NCI-H2107 treated with DMSO at 0.1 percent for 48 hours (cell line): ENCODE data around the gene TMEM63B.
A peak's percentile ranks its signal among the peaks of the same experiment; 100 is the strongest.
"Not testable (repeated sequence)": the region's sequence is repeated elsewhere in the genome, so short reads cannot be mapped to it uniquely, and the experiment has no call there.

Experiments used
- DNase-seq: peaks from one replicate; lab custom pipeline; 2025; ENCODE audit not compliant: unreplicated experiment; lab: John Stamatoyannopoulos, UW

The TMEM63B gene

DNA sequence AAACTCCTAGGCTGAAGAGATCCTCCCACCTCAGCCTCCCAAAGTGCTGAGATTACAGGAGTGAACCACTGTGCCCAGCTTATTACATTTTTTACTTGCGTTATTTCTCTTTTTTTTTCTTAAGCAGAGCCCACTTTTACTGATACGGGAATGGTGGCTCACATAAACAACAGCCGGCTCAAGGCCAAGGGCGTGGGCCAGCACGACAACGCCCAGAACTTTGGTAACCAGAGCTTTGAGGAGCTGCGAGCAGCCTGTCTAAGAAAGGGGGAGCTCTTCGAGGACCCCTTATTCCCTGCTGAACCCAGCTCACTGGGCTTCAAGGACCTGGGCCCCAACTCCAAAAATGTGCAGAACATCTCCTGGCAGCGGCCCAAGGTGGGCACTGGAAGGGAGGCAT, 41.8 kb downstream of the TMEM63B start:
- DNase-seq, result no peak

DNA sequence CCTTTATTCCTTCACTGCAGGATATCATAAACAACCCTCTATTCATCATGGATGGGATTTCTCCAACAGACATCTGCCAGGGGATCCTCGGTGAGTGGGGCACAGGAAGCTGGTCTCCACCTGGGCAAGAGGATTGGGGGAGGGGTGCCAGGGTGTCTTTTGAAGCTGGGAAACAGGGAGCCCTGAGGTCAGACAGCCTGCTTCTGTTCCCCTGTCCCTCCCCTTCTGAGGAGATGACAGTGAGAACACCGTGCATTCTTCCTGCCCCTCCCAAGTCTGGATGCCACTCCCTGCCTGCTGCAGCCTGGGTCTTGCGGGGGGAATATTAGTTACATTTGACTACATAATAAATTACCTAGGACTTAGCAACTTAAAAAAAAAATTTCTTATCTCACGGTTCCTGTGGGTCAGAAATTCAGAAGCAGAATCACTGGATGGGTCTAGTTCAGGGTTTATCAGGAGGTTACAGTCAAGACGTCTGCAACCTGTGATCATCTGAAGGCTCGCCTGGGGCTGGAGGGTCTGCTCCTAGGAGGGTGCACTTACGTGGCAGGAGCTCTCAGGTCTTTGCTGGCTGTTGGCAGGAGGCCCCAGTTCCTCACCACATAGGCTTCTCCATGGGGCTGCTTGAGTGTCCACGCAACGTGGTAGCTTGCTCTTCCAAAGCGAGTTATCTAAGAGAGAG, 42.7 kb downstream of the TMEM63B start:
- DNase-seq, result no peak

DNA sequence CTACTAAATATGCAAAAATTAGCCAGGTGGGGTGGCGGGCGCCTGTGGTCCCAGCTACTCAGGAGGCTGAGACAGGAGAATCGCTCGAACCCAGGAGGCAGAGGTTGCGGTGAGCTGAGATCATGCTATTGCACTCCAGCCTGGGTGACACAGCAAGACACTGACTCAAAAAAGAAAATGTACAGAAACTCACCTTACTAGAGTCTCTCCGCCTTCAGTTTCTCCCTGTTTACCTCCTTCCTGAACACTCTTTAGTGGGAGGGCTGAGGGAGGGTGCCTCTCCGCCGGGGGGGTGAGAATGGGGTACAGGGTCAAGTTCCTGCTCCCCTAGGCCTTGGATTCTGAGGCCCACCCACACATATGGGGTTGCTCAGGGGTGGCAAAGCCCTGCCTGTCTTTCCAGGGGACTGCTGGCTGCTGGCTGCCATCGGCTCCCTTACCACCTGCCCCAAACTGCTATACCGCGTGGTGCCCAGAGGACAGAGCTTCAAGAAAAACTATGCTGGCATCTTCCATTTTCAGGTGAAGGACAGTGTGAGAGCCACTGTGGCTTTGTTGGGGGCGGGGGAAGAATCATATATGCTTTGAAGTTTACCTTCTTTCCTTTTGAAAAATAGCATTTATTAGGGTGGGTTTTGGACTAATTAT, 44.7 kb downstream of the TMEM63B start:
- DNase-seq, result no peak

DNA sequence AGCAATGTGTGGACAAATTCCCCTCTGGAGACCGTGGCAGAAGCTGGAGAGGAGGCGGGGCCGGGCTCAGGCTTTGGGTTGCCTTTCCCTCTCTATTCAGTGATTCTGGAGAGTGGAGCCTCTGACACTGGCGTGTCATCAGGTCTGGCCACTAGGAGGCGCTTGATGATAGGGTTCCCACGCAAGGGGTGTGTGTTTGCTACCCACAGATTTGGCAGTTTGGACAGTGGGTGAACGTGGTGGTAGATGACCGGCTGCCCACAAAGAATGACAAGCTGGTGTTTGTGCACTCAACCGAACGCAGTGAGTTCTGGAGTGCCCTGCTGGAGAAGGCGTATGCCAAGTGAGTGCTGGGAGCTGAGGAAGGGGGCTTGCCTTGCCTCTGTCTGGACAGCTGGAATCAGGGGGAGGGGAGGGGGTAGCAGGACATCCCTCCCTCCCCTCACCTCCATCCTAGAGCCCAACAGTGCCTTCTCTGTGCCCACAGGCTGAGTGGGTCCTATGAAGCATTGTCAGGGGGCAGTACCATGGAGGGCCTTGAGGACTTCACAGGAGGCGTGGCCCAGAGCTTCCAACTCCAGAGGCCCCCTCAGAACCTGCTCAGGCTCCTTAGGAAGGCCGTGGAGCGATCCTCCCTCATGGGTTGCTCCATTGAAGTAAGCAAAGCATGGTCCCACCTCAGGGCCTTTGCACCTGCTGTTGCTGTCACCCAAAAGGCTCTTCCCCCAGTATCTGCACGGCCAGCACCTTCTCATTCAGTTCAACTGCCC, 45.6 kb downstream of the TMEM63B start:
- DNase-seq, result peak; percentile 36

DNA sequence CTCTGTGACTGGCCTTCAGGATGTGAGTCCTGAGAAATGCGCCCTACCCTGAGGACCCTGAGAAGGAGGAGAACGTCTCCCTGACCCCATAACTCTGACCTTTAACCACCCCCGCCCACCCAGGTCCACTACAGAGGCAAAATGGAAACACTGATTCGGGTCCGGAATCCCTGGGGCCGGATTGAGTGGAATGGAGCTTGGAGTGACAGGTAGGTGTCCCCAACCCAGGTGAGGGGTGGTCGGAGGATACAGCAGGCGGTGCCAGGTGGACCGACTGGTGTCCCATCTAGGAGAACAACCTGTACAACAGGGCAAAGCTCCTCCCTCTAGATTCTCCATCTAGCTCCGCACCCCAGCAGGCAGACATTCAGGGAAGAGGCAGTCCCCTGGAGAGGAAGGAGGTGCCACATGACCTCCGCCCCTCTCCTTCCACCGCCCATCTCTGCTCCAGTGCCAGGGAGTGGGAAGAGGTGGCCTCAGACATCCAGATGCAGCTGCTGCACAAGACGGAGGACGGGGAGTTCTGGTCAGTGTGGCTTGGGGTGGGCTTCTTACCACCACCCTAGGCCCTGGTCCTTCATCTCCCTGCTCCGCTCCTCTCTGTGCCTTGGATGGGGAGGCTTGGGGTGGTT, 48.9 kb downstream of the TMEM63B start:
- no peak for DNase-seq

DNA sequence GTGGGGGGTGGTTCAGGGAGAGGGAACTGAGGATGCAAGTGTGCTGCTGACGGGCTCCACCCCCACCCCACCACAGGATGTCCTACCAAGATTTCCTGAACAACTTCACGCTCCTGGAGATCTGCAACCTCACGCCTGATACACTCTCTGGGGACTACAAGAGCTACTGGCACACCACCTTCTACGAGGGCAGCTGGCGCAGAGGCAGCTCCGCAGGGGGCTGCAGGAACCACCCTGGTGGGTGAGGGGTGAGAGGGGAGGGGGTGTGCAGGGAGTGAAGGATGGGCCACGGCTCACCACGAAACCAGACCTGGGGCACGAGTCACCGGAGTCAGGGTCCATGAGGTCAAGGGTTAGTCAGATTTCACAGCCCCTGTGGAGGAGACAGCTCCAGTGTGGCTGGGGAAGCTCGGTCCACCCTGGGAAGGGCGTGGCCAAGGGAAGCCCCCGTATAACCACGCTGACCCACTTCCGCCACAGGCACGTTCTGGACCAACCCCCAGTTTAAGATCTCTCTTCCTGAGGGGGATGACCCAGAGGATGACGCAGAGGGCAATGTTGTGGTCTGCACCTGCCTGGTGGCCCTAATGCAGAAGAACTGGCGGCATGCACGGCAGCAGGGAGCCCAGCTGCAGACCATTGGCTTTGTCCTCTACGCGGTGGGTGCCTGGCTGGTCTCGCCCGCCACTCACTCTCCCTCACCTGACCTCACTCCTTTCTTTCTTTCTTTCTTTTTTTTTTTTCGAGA, 49.6 kb downstream of the TMEM63B start:
- DNase-seq, result no peak

DNA sequence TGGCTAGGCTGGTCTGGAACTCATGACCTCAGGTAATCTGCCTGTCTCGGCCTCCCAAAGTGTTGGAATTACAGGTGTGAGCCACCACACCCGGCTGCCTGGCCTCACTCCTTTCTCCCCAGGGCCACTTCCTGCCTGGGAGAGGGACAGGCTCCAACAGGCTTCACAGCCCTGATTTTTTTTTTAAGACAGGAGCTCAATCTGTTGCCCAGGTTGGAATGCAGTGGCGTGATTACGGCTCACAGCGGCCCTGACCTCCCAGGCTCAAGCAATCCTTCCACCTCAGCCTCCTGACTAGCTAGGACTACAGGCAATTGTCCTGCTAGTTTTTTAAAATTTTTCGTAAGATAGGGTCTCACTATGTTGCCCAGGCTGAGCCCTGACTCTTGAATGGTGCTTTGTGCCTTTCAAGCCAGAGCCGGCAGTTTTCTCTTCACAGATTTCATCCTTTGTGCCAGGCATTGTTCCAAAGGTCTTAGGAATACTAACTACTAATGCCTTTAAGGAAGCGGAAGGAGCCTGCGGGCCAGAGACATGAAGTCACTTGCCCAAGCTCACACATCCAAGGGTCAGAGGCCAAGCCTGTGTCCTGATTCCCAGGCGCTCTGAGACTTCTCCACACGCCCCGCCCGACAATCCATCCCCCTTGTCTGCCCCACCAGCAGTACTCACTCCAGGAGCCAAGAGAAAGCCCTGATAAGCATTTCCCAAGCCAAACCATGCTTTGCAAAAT, 50.5 kb downstream of the TMEM63B start:
- no peak for DNase-seq

DNA sequence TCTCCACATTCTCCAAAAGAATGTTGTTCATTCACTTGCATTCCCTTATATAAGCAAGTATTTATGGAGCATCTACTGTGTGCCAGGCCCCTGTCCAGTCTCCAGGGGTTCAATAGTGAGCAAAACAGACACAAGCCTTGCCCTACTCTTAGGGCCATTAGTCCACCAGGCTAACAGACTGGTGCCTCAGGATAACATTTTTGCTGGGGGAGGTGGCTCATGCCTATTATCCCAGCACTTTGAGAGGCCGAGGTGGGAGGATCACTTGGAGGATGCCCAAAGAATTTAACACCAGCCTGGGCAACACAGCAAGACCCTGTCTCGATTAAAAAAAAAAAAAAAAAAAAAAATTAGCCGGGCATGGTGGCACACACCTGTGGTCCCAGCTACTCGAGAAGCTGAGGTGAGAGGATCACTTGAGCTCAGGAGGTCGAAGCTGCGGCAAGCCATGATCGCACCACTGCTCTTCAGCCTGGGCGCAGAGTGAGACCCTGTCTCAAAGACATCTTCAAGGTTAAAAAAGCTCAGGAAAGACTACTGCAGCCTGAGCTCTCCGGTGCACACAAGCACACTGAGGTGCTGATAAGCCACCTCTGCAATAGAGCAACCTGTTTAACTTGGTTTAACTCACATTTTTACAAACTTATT, 51.2 kb downstream of the TMEM63B start:
- no peak for DNase-seq

DNA sequence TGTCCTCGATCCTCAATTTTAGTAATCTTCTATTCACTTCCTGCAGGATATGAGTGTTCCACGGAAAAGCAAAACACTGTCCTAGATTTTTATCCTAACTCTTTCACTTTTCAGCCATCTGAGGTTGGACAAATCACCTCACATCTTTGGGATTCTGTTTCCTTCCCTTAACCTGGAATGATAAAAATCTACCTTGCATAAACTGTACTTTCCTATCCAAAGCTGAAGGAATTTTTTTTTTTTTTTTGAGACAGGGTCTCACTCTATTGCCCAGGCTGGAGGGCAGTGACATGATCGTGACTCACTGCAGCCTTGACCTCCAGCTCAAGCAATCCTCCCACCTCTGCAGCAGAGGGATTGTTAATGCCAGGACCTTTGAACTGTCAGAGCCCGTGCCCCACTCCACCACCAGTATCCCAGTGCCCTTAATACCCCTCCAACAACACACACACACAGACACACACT, 51.8 kb downstream of the TMEM63B start:
- no peak for DNase-seq

DNA sequence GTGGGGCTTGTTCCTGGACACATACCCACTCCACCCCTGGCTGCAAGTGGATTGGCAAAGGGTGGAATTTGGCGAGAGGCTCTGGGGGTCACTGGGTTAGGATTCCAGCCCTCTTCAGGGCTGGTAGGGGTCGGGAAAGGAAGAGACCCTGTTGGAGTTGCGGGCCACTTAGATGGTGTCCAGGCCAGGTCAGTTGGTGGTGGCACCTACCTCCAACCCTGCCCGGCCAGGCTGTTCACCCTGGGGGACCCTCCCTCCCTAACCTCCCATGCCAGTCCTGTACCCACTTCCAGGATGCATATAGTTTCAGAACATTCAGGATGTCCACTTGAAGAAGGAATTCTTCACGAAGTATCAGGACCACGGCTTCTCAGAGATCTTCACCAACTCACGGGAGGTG, 52.3 kb downstream of the TMEM63B start:
- no peak for DNase-seq

DNA sequence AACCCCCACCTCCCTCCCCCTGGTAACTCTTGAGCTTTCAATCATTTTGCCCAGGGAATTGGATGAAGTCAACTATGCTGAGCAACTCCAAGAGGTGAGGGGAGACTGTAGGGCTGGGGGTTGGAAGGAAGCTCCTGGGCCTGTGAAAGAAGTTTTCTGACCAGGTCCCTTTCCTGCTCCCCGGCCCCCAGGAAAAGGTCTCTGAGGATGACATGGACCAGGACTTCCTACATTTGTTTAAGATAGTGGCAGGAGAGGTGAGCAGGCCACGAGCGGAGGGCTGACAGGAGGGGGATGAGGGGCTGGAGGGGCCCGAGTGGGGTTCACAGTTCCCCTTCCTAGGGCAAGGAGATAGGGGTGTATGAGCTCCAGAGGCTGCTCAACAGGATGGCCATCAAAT, 53.1 kb downstream of the TMEM63B start:
- DNase-seq, result no peak

DNA sequence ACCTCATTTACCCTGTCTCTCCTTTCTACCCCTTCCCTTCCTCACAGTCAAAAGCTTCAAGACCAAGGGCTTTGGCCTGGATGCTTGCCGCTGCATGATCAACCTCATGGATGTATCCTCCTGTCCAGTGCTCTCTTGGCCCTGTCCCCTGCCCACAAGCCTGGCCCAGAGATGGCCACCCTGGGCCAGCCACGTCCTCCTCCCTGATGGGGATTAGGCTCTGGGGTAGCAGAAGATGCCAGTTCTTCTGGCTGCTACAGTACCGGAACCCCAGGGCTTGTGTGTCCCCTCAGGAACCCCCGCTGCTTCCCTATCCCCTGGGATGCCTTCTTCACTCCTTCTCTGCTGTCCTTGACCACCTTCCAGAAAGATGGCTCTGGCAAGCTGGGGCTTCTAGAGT, 53.5 kb downstream of the TMEM63B start:
- no peak for DNase-seq

DNA sequence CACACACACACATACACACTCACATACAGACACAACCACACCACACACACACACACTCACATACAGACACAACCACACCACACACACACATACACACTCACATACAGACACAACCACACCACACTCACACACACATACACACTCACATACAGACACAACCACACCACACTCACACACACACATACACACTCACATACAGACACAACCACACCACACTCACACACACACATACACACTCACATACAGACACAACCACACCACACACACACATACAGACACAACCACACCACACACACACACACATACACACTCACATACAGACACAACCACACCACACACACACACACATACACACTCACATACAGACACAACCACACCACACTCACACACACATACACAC, 54.4 kb downstream of the TMEM63B start:
- not testable (repeated sequence) for DNase-seq

DNA sequence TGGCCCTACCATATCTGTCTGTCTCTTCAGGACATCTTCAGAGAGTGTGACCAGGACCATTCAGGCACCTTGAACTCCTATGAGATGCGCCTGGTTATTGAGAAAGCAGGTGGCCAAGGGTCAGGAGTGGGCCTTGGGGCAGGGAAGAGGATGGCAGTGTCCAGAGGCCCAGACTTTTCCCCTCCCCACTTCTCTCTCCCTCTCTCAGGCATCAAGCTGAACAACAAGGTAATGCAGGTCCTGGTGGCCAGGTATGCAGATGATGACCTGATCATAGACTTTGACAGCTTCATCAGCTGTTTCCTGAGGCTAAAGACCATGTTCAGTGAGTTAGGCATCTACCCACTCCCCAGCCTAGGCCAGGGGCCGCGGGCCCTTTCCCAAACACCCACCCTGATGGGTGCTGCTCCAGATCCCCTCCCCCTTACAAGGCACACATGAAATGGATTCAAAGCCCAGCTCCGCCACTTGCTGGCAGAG, 55.6 kb downstream of the TMEM63B start:
- DNase-seq, result no peak

DNA sequence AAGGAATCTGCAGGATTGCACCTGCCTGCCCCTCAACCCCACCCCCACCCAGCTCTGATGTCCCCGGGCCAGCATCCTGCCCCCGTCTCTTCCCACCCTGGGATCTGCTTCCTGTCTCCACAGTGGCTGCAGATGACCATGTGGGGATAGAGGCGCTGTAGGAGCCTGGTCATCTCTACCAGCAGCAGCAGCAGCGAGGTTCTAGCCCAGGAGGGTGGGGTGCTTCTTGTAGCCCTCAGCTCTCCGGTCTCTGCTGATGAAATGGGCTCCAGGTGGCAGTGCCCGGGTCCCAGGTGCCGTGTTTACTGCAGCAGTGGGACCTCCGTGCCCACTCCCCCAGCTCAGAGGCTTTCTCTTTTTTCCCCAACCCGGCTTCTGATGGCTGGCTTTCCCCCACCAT, 56.4 kb downstream of the TMEM63B start:
- no peak for DNase-seq

DNA sequence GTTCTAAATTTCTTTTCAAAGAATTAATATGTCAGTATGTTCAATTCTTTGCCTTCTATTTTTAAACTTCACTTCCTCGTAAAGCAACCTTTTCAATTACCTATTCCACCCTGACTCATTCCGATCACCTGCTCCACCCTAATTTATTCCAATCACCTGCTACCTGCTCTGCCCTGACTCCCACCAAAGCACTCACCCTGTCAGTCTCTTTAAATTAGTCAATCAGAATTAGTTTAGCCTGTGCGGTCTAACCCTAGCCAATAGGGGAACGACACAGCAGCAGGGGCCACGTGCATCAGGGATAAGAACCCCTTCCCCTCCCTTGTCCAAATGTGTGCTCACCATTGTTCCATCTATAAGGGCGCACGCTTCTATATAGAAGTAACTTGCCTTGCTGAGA, 58.0 kb downstream of the TMEM63B start:
- DNase-seq, result not testable (repeated sequence)

DNA sequence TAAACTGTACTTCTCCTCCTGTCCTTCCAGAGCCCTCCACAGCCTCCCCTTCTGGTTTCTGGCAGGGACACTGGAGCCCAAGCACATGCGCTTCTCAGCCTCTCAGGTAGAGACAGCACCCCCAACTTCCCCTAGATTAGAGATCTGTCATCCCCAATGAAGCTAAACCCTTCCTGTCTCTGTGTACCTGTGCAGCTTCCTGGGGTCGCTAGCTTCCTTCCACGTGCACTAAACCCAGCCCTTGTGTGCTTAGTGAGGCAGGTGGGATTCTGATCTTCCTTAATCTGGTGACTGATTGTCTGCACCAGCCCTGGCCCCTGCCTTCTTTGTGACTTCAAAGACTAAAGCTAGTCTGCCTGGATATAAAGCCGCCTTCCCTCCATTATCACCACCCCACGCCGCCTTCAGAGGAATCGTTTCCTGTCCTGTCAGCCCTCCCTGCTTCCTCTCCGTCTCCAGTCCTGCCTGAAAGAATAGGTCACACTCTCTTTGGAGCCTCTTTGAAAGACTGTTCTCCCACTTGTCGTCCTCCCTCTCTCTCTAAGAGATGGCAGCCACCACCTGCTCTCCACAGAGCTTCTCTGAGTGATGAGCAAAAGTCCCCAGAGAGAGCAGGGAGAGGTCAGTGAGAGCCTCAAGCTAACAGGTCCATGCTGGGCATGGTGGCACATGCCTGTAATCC, 58.7 kb downstream of the TMEM63B start:
- DNase-seq, result no peak

DNA sequence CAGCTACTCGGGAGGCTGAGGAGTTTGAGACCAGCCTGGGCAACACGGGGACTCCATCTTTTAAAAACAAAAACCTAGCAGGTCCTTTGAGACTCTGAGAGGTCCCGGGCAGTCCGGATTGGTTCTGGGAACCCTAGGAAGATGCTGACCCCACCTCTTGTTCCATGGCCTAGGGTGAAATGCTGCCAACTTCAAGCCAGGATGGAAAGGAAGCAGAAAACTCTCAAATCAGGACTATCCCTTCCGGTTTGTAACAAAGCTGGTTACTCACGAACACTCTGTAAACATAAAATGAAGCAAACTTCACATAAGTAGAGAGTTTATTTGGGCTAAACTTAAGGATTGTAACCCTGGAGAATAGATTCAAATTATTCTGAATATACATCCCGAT, 59.3 kb downstream of the TMEM63B start:
- DNase-seq, result no peak

DNA sequence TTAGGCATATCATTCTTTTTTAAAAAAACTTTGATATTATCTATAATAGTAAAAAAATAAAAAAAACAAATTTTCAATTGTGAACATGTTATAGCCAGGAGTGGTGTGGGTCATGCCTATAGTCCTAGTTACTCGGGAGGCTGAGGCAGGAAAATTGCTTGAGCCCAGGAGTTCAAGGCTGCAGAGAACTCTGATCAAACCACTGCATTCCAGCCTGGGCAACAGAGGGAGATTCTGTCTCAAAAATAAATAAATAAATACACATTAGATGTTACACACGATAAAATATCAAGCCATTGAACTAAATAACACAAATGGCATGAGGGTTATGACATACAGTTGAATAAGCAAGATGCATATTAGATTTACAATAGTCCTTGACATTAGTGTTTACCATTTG, 61.5 kb downstream of the TMEM63B start:
- no peak for DNase-seq
